ENCODE measurements around the gene ZFP42. TPM values are rescaled to one million over a fixed set of nuclear protein-coding genes. Genes with fewer than 3 reads are reported as not detected.

ZFP42 gene
- total RNA-seq, 1 experiment from 2014 or later: not detected

DNA sequence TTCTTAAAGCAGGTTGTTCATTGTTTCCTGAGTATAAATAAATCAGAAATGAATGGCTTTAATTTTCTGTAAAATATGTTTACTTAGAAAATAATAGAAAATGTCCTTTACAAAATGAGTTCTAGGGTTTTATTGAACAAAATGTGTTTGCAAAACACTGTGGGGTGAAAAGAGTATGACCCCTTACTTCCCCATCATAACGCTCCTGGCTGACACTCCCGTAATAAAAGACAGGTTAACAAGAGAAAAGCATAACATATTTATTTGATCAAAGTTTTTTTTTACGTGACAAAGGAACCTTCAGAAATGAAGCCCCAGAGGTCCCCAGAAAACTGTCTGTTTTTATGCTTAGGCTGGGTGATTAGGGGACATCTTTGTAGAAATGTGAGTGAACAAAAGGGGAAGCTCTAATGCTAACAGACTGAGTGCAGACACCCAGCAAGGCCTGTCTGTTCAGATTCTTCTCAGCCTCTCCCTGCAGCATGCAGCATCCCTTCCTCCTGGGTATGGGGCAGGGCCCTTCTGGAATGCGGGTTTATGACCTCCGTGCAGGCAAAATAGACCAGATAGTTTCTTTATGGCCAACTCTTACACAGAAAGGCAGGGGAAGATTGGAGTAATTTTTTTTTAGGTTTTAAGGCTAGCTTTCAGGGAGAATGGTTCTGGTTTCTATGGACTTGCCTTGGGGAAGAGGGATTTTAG lies 26.1 kb downstream of the ZFP42 start:
- H4K20me1 ChIP-seq (ENCODE audit: low read length): no peaks in the 10 kb centered on the region
- ChIA-PET POLR2A (ENCODE audit: unreplicated experiment) (no interaction called here), CTCF (no interaction called here)
- H3K9ac ChIP-seq (ENCODE audit: low read length): no peak overlapping the region
- no peaks in the 10 kb centered on the region for H3F3A ChIP-seq (ENCODE audit: low read length, unreplicated experiment)
- intact Hi-C loops (cut with micrococcal nuclease): no loop called here
- H3K27ac ChIP-seq (ENCODE audit: low read length): peak overlapping the region; percentile 20
- 0 out of 2 replicates have a peak, but pooled peaks cover 14% of the 10 kb centered on the region for H3K4me1 ChIP-seq (ENCODE audit: insufficient read depth, low read length)
- H3K4me2 ChIP-seq (ENCODE audit: low read length): peak overlapping the region; percentile 44
- peak overlapping the region; percentile 53 for H2AFZ ChIP-seq (ENCODE audit: low read length)
- H3K9me2 ChIP-seq (replicated peaks; ENCODE audit: low read length): no peaks in the 10 kb centered on the region
- no peak overlapping the region for H3K4me3 ChIP-seq (ENCODE audit: low read length)
- ATAC-seq (no peak), DNase-seq (peak; percentile 60)
- H3K36me3 ChIP-seq (ENCODE audit: low read depth, low read length): no peaks in the 10 kb centered on the region
- H3K27me3 ChIP-seq (ENCODE audit: low read length): no peaks in the 10 kb centered on the region
- H3K79me2 ChIP-seq (ENCODE audit: low read length): no peaks in the 10 kb centered on the region
- TF ChIP-seq EZH2 (IDR thresholded peaks at IDR 0.05; ENCODE audit: low read length, unreplicated experiment) (no peak), EZH2phosphoT487 (IDR thresholded peaks at IDR 0.05; ENCODE audit: borderline replicate concordance, low read length) (no peak)
- TF ChIP-seq, protein P1, sequence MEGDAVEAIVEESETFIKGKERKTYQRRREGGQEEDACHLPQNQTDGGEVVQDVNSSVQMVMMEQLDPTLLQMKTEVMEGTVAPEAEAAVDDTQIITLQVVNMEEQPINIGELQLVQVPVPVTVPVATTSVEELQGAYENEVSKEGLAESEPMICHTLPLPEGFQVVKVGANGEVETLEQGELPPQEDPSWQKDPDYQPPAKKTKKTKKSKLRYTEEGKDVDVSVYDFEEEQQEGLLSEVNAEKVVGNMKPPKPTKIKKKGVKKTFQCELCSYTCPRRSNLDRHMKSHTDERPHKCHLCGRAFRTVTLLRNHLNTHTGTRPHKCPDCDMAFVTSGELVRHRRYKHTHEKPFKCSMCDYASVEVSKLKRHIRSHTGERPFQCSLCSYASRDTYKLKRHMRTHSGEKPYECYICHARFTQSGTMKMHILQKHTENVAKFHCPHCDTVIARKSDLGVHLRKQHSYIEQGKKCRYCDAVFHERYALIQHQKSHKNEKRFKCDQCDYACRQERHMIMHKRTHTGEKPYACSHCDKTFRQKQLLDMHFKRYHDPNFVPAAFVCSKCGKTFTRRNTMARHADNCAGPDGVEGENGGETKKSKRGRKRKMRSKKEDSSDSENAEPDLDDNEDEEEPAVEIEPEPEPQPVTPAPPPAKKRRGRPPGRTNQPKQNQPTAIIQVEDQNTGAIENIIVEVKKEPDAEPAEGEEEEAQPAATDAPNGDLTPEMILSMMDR (conservative IDR thresholded peaks at IDR 0.05; ENCODE audit: low read depth, low read length): no peak
- H3K9me3 ChIP-seq (ENCODE audit: low read length): no peaks in the 10 kb centered on the region
- no TSS peak for BruUV-seq (replicated peaks)

DNA sequence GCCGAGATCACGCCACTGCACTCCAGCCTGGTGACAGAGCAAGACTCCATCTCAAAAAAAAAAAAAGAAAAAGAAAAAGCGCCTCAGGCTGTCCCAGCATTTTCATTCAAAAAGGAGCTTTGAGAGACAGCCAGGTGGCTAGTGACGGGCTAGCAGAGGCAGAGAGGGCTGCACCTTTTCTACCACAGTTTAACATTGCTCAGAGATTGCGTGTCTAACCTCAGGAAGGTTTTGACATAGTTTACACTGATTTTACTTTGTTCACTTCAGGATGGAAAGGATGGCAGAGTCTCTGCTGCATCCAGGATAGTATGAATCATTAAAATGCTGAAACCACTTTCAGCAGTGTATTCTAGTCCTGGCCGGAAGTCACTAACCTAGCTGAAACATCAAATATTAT lies 28.1 kb downstream of the ZFP42 start:
- Histone ChIP-seq H3K27ac (ENCODE audit: low read length) (peak overlapping the region; percentile 53), H3K36me3 (ENCODE audit: low read depth, low read length) (no peaks in the 10 kb centered on the region), H3K9ac (ENCODE audit: low read length) (no peak overlapping the region), H3K4me2 (ENCODE audit: low read length) (no peak overlapping the region), H3K9me3 (ENCODE audit: low read length) (no peaks in the 10 kb centered on the region), H2AFZ (ENCODE audit: low read length) (no peak overlapping the region), H3F3A (ENCODE audit: low read length, unreplicated experiment) (no peaks in the 10 kb centered on the region), H3K27me3 (ENCODE audit: low read length) (no peaks in the 10 kb centered on the region), H4K20me1 (ENCODE audit: low read length) (no peaks in the 10 kb centered on the region), H3K4me3 (ENCODE audit: low read length) (no peak overlapping the region), H3K9me2 (replicated peaks; ENCODE audit: low read length) (no peaks in the 10 kb centered on the region), H3K4me1 (ENCODE audit: insufficient read depth, low read length) (0 out of 2 replicates have a peak, but pooled peaks cover 14% of the 10 kb centered on the region), H3K79me2 (ENCODE audit: low read length) (no peaks in the 10 kb centered on the region)
- DNase-seq: peak; percentile 75
- TF ChIP-seq, protein P1 (conservative IDR thresholded peaks at IDR 0.05; ENCODE audit: low read depth, low read length): no peak
- ChIA-PET POLR2A (ENCODE audit: unreplicated experiment) (no interaction called here), CTCF (no interaction called here)
- ATAC-seq: no peak
- BruUV-seq (replicated peaks): no TSS peak
- intact Hi-C loops (cut with micrococcal nuclease): no loop called here

DNA sequence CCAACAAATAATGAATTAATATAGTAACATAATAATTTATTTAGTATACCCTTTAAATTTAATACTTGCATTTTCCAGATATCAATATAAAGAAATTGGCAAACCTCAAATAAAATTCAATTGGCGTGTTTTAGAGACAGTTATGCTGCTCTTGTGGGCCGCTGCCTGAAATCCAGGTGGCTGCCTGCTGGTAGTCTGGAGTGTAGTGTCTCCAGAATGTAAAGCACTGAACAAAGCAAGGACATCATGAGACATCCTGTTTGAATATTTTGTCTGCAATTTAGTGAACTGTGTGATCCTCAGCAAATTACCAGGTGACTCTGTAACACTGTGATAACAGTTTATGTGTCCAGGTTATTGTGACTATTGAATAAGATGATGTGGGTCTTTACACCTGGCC lies 29.9 kb downstream of the ZFP42 start:
- Histone ChIP-seq H3K9ac (ENCODE audit: low read length) (no peak overlapping the region), H3K9me2 (replicated peaks; ENCODE audit: low read length) (no peaks in the 10 kb centered on the region), H4K20me1 (ENCODE audit: low read length) (no peaks in the 10 kb centered on the region), H3K4me3 (ENCODE audit: low read length) (no peak overlapping the region), H3K27me3 (ENCODE audit: low read length) (no peaks in the 10 kb centered on the region), H3K9me3 (ENCODE audit: low read length) (no peaks in the 10 kb centered on the region), H3K4me2 (ENCODE audit: low read length) (no peak overlapping the region), H3K4me1 (ENCODE audit: insufficient read depth, low read length) (0 out of 2 replicates have a peak, but pooled peaks cover 14% of the 10 kb centered on the region), H2AFZ (ENCODE audit: low read length) (no peak overlapping the region), H3K36me3 (ENCODE audit: low read depth, low read length) (no peaks in the 10 kb centered on the region), H3K79me2 (ENCODE audit: low read length) (no peaks in the 10 kb centered on the region), H3F3A (ENCODE audit: low read length, unreplicated experiment) (no peaks in the 10 kb centered on the region), H3K27ac (ENCODE audit: low read length) (no peak overlapping the region)
- intact Hi-C loops (cut with micrococcal nuclease): no loop called here
- TF ChIP-seq EZH2phosphoT487 (IDR thresholded peaks at IDR 0.05; ENCODE audit: borderline replicate concordance, low read length) (no peak), EZH2 (IDR thresholded peaks at IDR 0.05; ENCODE audit: low read length, unreplicated experiment) (no peak)
- TF ChIP-seq, protein P1 (conservative IDR thresholded peaks at IDR 0.05; ENCODE audit: low read depth, low read length): no peak
- DNase-seq: no peak
- POLR2A ChIA-PET (ENCODE audit: unreplicated experiment): no interaction called here
- ATAC-seq: no peak
- no TSS peak for BruUV-seq (replicated peaks)
- CTCF ChIA-PET: no interaction called here
